Measurements from ENCODE around the gene MLPH. TPM values are rescaled to one million over a fixed set of nuclear protein-coding genes. Genes with fewer than 3 reads are reported as not detected.

Gene MLPH
- total and polyA plus RNA-seq, 7 donors: 0.91 to 7.8 (median 2.4) TPM

GRCh38 chr2:237483018-237483731, 3.9 kb upstream of the MLPH start:
- WGBS, 3 donors: 76 to 81% (median 80%) methylated on average over 9 of the region's 9 CpGs
- peak in 1 of 2 donors; percentile 39 for DNase-seq
- H3K36me3 ChIP-seq (ENCODE audit: insufficient read depth in 1 of 2, low read depth in 1 of 2): no peaks in the 10 kb centered on the region
- no peaks in the 10 kb centered on the region for H3K9me3 ChIP-seq
- H3K27me3 ChIP-seq (ENCODE audit: insufficient read depth in 3 of 3, low read length in 2 of 3): peaks cover 0 to 14% (median 0%) of the 10 kb centered on the region in 3 donors
- no peak overlapping the region for H3K4me3 ChIP-seq
- intact Hi-C loops (cut with DNase I): no loop called here
- peak in 3 of 4 donors; percentile 19 to 34 (median 27) for ATAC-seq
- H3K27ac ChIP-seq: peak overlapping the region; percentile 70
- peaks cover 9% of the 10 kb centered on the region for H3K4me1 ChIP-seq
- no peak for TF ChIP-seq CTCF (IDR thresholded peaks at IDR 0.05)

GRCh38 chr2:237485304-237485703, 1.7 kb upstream of the MLPH start:
- WGBS, 3 donors: 90 to 97% (median 96%) methylated on average over 1 of the region's 1 CpG
- no peak overlapping the region for H3K27ac ChIP-seq

GRCh38 chr2:237485844-237486243, 1.2 kb upstream of the MLPH start:
- H3K4me1 ChIP-seq: peaks cover 9% of the 10 kb centered on the region

More at GRCh38 chr2:237485304-237485703, 1.7 kb upstream of the MLPH start:
- DNase-seq (no peak), ATAC-seq (no peak)
- H3K4me3 ChIP-seq: no peak overlapping the region
- intact Hi-C loops (cut with DNase I): no loop called here
- no peaks in the 10 kb centered on the region for H3K36me3 ChIP-seq (ENCODE audit: insufficient read depth in 1 of 2, low read depth in 1 of 2)
- H3K27me3 ChIP-seq (ENCODE audit: insufficient read depth in 3 of 3, low read length in 2 of 3): peaks cover 0 to 16% (median 0%) of the 10 kb centered on the region in 3 donors
- no peak for TF ChIP-seq CTCF (IDR thresholded peaks at IDR 0.05)
- peaks cover 9% of the 10 kb centered on the region for H3K4me1 ChIP-seq
- H3K9me3 ChIP-seq: no peaks in the 10 kb centered on the region

GRCh38 chr2:237486334-237486818, 675 bp upstream of the MLPH start:
- no peak for TF ChIP-seq CTCF (IDR thresholded peaks at IDR 0.05)
- H3K36me3 ChIP-seq (ENCODE audit: insufficient read depth in 1 of 2, low read depth in 1 of 2): no peaks in the 10 kb centered on the region
- WGBS, 3 donors: 6 to 11% (median 8%) methylated on average over 29 to 36 of the region's 36 CpGs
- peak overlapping the region; percentile 72 for H3K4me3 ChIP-seq
- H3K9me3 ChIP-seq: peaks cover 9% of the 10 kb centered on the region
- H3K27ac ChIP-seq: no peak overlapping the region
- peaks cover 9% of the 10 kb centered on the region for H3K4me1 ChIP-seq
- peaks cover 0 to 16% (median 0%) of the 10 kb centered on the region in 3 donors for H3K27me3 ChIP-seq (ENCODE audit: insufficient read depth in 3 of 3, low read length in 2 of 3)
- ATAC-seq (no peak), DNase-seq (no peak)
- intact Hi-C loops (cut with DNase I): no loop called here

More at GRCh38 chr2:237485844-237486243, 1.2 kb upstream of the MLPH start:
- DNase-seq: no peak
- H3K36me3 ChIP-seq (ENCODE audit: insufficient read depth in 1 of 2, low read depth in 1 of 2): no peaks in the 10 kb centered on the region
- ATAC-seq: no peak
- no peak overlapping the region for H3K27ac ChIP-seq
- peaks cover 4% of the 10 kb centered on the region for H3K9me3 ChIP-seq
- peak overlapping the region; percentile 72 for H3K4me3 ChIP-seq
- TF ChIP-seq CTCF (IDR thresholded peaks at IDR 0.05): no peak
- intact Hi-C loops (cut with DNase I): no loop called here
- peaks cover 0 to 16% (median 0%) of the 10 kb centered on the region in 3 donors for H3K27me3 ChIP-seq (ENCODE audit: insufficient read depth in 3 of 3, low read length in 2 of 3)

All from psoas muscle (tissue), 8 donors.